Muscle layer of colon (tissue), 2 donors: Measurements from ENCODE around the gene TMUB2.

Source experiments
- H3K27ac ChIP-seq: one replicate; pipeline ENCODE4 v1.7.0; 2013; ENCODE audit warnings: low read depth, mild to moderate bottlenecking, low read length, moderate library complexity
- H3K27me3 ChIP-seq, 2 donors: one replicate each; pipeline ENCODE4 v1.7.0; 2013; ENCODE audit warnings: low read length in 2 of 2, mild to moderate bottlenecking in 2 of 2; ENCODE audit not compliant: insufficient read depth in 2 of 2, control insufficient read depth in 1 of 2
- H3K36me3 ChIP-seq: one replicate; pipeline ENCODE4 v1.7.0; 2013; ENCODE audit warnings: mild to moderate bottlenecking, low read length; ENCODE audit not compliant: insufficient read depth
- H3K4me1 ChIP-seq: one replicate; pipeline ENCODE4 v1.7.0; 2013; ENCODE audit warnings: mild to moderate bottlenecking, low read length; ENCODE audit not compliant: insufficient read depth
- H3K4me3 ChIP-seq, 2 donors: one replicate each; pipeline ENCODE4 v1.7.0; 2013; ENCODE audit warnings: low read length in 2 of 2, low read depth in 1 of 2, mild to moderate bottlenecking in 1 of 2, moderate library complexity in 1 of 2
- H3K9ac ChIP-seq: one replicate; pipeline ENCODE4 v1.7.0; 2013; ENCODE audit warnings: low read length
- H3K9me3 ChIP-seq: one replicate; pipeline ENCODE4 v1.7.0; 2013; ENCODE audit warnings: mild to moderate bottlenecking, low read length
- donor health status: abdominal sarcoma.
- donor health status: Adenocarcinoma of cecum.

TMUB2 gene

GRCh38 chr17:44159519-44160210 lies 27.1 kb upstream of the TMUB2 start:
- no peak overlapping the region for H3K4me3 ChIP-seq
- H3K27me3 ChIP-seq: no peaks in the 10 kb centered on the region
- no peak overlapping the region for H3K27ac ChIP-seq
- H3K36me3 ChIP-seq: no peaks in the 10 kb centered on the region
- H3K9ac ChIP-seq: no peak overlapping the region
- H3K4me1 ChIP-seq: no peaks in the 10 kb centered on the region
- no peaks in the 10 kb centered on the region for H3K9me3 ChIP-seq

GRCh38 chr17:44164476-44164875 lies 22.3 kb upstream of the TMUB2 start:
- Histone ChIP-seq H3K27me3 (no peaks in the 10 kb centered on the region), H3K4me3 (no peak overlapping the region), H3K9ac (no peak overlapping the region), H3K9me3 (no peaks in the 10 kb centered on the region), H3K4me1 (peaks cover 8% of the 10 kb centered on the region), H3K36me3 (no peaks in the 10 kb centered on the region), H3K27ac (no peak overlapping the region)

- H3K9ac ChIP-seq: no peak overlapping the region
- no peaks in the 10 kb centered on the region for H3K36me3 ChIP-seq
- no peaks in the 10 kb centered on the region for H3K27me3 ChIP-seq
- no peak overlapping the region for H3K4me3 ChIP-seq
- H3K9me3 ChIP-seq: no peaks in the 10 kb centered on the region
- H3K4me1 ChIP-seq: peaks cover 16% of the 10 kb centered on the region
- H3K27ac ChIP-seq: no peak overlapping the region
Observed at GRCh38 chr17:44167181-44167861, 19.5 kb upstream of the TMUB2 start.

- peak overlapping the region in 1 of 2 donors; percentile 60 for H3K4me3 ChIP-seq
- peaks cover 16% of the 10 kb centered on the region for H3K4me1 ChIP-seq
- H3K27ac ChIP-seq: peak overlapping the region; percentile 35
- no peaks in the 10 kb centered on the region for H3K36me3 ChIP-seq
- no peaks in the 10 kb centered on the region for H3K27me3 ChIP-seq
- no peak overlapping the region for H3K9ac ChIP-seq
- H3K9me3 ChIP-seq: no peaks in the 10 kb centered on the region
Observed at GRCh38 chr17:44170135-44170498, 16.7 kb upstream of the TMUB2 start.

GRCh38 chr17:44170499-44171201 lies 16.1 kb upstream of the TMUB2 start, which contains the start of gene ASB16:
ASB16 (plus strand) TSS chr17:44170704; CDS start chr17:44170790, 86 bp downstream.
- H3K9me3 ChIP-seq: no peaks in the 10 kb centered on the region
- H3K4me3 ChIP-seq: peak within 1 kb of the TSS; percentile 18 to 60
- peak within 1 kb of the TSS; percentile 53 for H3K9ac ChIP-seq
- H3K27ac ChIP-seq: peak within 1 kb of the TSS; percentile 35
- peaks cover 16% of the 10 kb centered on the region for H3K4me1 ChIP-seq
- no peaks in the 10 kb centered on the region for H3K36me3 ChIP-seq
- H3K27me3 ChIP-seq: no peaks in the 10 kb centered on the region

GRCh38 chr17:44171931-44172455 lies 14.8 kb upstream of the TMUB2 start:
- H3K27ac ChIP-seq: no peak overlapping the region
- H3K27me3 ChIP-seq: no peaks in the 10 kb centered on the region
- no peak overlapping the region for H3K9ac ChIP-seq
- H3K4me1 ChIP-seq: peaks cover 16% of the 10 kb centered on the region
- no peak overlapping the region for H3K4me3 ChIP-seq
- H3K36me3 ChIP-seq: no peaks in the 10 kb centered on the region
- no peaks in the 10 kb centered on the region for H3K9me3 ChIP-seq

GRCh38 chr17:44174427-44174826 lies 12.3 kb upstream of the TMUB2 start:
- Histone ChIP-seq H3K27me3 (no peaks in the 10 kb centered on the region), H3K4me1 (peaks cover 8% of the 10 kb centered on the region), H3K4me3 (no peak overlapping the region), H3K9me3 (no peaks in the 10 kb centered on the region), H3K9ac (no peak overlapping the region), H3K27ac (no peak overlapping the region), H3K36me3 (peaks cover 4% of the 10 kb centered on the region)

GRCh38 chr17:44176257-44176656 lies 10.5 kb upstream of the TMUB2 start:
- Histone ChIP-seq H3K27me3 (no peaks in the 10 kb centered on the region), H3K36me3 (peaks cover 4% of the 10 kb centered on the region), H3K9ac (no peak overlapping the region), H3K4me1 (no peaks in the 10 kb centered on the region), H3K27ac (no peak overlapping the region), H3K4me3 (no peak overlapping the region), H3K9me3 (no peaks in the 10 kb centered on the region)

GRCh38 chr17:44176671-44177501 lies 9.9 kb upstream of the TMUB2 start:
- no peaks in the 10 kb centered on the region for H3K4me1 ChIP-seq
- no peak overlapping the region for H3K27ac ChIP-seq
- H3K9ac ChIP-seq: no peak overlapping the region
- no peaks in the 10 kb centered on the region for H3K27me3 ChIP-seq
- H3K36me3 ChIP-seq: peaks cover 8% of the 10 kb centered on the region
- H3K4me3 ChIP-seq: no peak overlapping the region
- no peaks in the 10 kb centered on the region for H3K9me3 ChIP-seq

- no peak overlapping the region for H3K9ac ChIP-seq
- H3K36me3 ChIP-seq: peaks cover 10% of the 10 kb centered on the region
- no peaks in the 10 kb centered on the region for H3K9me3 ChIP-seq
- H3K27ac ChIP-seq: no peak overlapping the region
- no peaks in the 10 kb centered on the region for H3K4me1 ChIP-seq
- H3K4me3 ChIP-seq: no peak overlapping the region
- H3K27me3 ChIP-seq: no peaks in the 10 kb centered on the region
Observed at GRCh38 chr17:44177640-44178039, 9.1 kb upstream of the TMUB2 start.

GRCh38 chr17:44178133-44178532 lies 8.6 kb upstream of the TMUB2 start:
- H3K9ac ChIP-seq: no peak overlapping the region
- no peak overlapping the region for H3K27ac ChIP-seq
- H3K4me3 ChIP-seq: no peak overlapping the region
- H3K27me3 ChIP-seq: no peaks in the 10 kb centered on the region
- H3K36me3 ChIP-seq: peaks cover 10% of the 10 kb centered on the region
- no peaks in the 10 kb centered on the region for H3K4me1 ChIP-seq
- no peaks in the 10 kb centered on the region for H3K9me3 ChIP-seq
